AG20443 (cell line): ENCODE results near the gene P2RY8.
"Not testable (repeated sequence)": the region's sequence is repeated elsewhere in the genome, so short reads cannot be mapped to it uniquely, and the experiment has no call there.

ENCODE experiments used
- DNase-seq: peaks from one replicate; pipeline ENCODE4 v3.0.0; 2012; ENCODE audit warnings: low spot score, mixed read lengths

Gene P2RY8

DNA sequence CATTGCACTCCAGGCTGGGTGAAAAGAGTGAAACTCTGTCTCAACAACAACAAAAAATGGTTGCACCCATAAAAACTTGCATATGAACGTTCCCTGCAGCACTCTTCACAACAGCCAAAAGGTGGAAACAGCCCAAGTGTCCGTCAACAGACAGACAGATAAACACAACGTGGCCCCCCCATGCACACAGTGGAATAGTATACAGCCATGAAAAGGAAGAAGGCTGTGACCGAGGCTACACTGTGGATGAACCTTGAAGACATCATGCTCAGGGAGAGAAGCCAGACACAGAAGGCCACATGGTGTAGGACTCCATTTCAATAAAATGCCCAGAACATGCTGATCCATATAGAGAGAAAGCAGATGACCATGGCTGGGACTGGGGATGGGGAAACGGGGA is 50.8 kb downstream of the P2RY8 start:
- no peak for DNase-seq

GRCh38 chrX:1485033-1485432 is 52.0 kb downstream of the P2RY8 start:
- DNase-seq = no peak

GRCh38 chrX:1484638-1485019 is 52.4 kb downstream of the P2RY8 start:
- DNase-seq = no peak

DNA sequence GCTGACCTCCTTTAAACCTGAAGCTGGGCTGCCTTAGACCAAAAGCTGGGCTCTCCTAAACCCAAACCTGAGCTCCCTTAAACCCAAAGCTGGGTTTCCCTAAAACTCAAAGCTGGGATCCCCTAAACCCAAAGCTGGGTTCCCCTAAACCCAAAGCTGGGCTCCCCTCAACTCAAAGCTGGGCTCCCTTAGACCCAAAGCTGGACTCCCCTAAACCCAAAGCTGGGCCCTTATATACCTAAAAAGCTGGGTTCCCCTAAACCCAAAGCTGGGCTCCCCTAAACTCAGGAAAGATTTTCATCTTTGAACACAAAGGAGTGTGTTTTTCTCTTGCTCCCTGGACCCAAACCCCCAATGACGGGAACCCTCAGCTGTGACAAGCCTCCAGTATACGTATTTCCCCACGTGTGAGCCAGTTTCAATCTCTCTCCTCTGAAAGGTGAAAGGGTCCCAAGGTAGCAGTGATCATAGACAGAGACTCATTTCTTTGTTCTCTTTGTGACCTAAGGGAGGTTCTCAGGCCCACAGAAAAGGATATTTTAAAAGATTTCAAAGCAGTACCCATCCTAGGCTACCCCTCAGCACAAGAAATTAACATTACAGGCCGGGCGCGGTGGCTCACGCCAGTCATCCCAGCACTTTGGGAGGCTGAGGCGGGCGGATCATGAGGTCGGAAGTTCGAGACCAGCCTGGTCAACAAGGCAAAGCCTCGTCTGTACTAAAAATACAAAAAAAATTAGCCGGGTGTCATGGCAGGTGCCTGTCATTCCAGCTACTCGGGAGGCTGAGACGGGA is 52.9 kb downstream of the P2RY8 start:
- DNase-seq = no peak

DNA sequence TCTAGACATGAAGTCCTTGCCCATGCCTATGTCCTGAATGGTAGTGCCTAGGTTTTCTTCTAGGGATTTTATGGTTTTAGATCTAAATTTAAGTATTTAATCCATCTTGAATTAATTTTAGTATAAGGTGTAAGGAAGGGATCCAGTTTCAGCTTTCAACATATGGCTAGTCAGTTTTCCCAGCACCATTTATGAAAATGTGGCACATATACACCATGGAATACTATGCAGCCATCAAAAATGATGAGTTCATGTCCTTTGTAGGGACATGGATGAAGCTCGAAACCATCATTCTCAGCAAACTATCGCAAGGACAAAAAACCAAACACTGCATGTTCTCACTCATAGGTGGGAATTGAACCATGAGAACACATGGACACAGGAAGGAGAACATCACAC is 54.5 kb downstream of the P2RY8 start:
- DNase-seq = not testable (repeated sequence)

DNA sequence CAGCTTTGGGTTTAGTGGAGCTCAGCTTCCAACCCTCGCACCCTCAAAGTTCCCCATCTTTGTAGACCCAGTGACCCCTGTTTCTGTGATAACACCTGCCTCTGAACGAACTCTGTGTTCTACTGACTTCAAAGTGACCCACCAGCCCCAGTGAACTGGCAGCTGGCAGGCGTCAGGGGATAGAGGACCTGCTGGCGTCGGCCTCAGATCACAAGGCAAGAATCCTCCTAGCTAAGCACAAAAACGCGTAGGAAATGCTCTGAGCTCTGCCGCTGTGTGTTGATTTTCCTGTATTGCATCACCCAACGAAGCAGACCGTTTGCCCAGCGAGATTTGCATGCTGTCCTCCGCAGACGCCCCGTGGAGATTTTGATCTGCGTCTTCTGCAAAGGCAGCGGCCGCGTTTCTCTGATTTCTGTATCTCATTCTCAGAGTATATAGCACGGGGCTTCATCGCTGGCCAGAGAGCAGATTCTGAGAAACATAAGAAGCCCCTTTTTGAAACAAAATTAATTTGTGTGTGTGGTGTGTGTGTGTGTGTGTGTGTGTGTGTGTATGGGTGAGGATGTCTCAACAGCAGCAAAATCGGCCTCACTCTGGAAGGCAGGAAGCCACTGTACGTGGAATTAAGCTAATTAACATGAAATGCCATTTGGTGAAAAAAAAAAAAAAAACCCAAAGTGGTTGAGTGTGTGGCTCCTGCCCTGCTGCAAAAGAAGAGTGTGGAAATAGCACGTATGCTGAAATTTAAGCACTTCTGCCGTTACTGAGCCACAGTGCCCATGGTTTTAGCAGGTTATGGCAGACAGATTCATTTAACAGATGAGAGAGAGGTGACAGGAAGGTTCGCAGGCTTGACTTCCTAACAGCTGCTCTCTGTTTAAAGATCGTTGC is 55.1 kb downstream of the P2RY8 start:
- DNase-seq = peak; percentile 84

DNA sequence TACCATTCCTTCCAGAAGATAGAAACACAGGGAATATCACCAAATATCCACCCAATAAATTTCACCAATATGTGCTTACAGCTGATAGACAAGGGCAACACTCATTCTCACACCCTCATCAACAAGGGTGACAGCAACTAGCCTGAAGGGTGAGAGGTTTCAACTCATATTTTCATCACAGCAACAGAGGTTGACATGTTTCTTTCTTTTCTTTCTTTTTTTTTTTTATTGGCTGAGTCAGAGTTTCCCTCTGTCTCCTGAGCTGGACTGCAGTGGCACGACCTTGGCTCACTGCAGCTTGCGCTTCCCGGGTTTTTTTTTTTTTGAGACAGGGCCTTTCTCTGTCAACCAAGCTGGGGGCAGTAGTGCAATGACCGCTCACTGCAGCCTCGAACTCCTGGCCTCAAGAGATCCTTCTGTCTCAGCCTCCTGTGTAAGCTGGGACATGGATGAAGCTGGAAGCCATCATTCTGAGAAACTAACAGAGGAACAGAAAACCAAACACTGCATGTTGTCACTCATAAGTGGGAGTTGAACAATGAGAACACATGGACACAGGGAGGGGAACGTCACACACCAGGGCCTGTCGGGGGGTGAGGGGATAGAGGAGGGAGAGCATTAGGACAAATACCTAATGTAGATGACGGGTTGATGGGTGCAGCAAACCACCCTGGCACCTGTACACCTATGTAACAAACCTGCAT is 56.8 kb downstream of the P2RY8 start:
- no peak for DNase-seq

GRCh38 chrX:1477801-1478458 is 59.1 kb downstream of the P2RY8 start:
- no peak for DNase-seq

GRCh38 chrX:1477229-1477628 is 59.8 kb downstream of the P2RY8 start:
- no peak for DNase-seq

- DNase-seq = no peak
Observed at GRCh38 chrX:1476682-1477081, 60.3 kb downstream of the P2RY8 start.

DNA sequence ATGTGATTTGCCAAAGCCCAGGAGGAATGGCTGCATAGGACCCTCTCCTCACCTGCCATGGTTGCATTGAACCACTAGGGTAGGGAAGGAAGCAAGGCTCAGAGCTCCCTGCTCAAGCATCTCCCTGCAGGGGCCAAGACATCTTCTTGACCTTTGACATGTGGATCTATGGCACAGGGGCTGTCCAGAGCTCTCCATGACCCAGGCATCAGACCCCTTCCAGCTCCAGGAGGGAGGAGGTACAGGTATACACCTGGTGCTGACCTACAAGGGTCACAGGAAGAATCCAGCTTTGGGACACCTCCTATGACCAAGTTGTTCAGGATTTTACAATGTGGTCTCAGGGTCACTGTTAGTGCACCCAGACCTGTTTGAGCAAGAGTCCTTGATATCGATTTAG is 61.1 kb downstream of the P2RY8 start:
- DNase-seq = no peak

GRCh38 chrX:1475481-1475880 is 61.5 kb downstream of the P2RY8 start:
- DNase-seq = no peak

DNA sequence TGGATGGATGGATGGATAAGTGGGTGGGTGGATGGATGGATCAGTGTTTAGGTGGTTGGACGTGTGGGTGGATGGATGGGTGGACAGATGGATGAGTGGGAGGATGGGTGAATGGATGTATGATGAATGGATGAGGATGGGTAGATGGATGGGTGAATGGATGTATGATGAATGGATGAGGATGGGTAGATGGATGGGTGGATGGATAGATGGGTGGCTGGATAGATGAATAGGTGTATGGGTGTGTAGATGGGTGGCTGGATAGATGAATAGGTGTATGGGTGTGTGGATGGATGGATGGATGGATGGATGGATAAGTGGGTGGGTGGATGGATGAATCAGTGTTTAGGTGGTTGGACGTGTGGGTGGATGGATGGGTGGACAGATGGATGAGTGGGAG is 62.4 kb downstream of the P2RY8 start:
- DNase-seq = not testable (repeated sequence)

DNA sequence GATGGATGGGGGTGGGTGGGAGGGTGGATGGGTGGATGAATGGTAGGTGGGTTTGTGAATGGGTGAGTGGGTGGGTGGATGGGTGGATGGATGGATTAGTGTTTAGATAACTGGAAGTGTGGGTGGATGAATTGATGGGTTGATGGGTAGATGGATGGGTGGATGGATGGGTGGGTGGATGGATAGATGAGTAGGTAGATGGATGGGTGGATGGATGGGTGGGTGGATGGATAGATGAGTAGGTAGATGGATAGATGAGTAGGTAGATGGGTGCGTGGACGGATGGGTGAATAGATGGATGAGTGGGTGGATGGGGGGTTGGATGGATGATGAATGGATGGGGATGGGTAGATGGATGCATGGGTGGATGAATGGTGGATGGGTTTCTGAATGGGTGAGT is 64.0 kb downstream of the P2RY8 start:
- no peak for DNase-seq

GRCh38 chrX:1468250-1468772 is 68.7 kb downstream of the P2RY8 start:
- DNase-seq = peak; percentile 75

DNA sequence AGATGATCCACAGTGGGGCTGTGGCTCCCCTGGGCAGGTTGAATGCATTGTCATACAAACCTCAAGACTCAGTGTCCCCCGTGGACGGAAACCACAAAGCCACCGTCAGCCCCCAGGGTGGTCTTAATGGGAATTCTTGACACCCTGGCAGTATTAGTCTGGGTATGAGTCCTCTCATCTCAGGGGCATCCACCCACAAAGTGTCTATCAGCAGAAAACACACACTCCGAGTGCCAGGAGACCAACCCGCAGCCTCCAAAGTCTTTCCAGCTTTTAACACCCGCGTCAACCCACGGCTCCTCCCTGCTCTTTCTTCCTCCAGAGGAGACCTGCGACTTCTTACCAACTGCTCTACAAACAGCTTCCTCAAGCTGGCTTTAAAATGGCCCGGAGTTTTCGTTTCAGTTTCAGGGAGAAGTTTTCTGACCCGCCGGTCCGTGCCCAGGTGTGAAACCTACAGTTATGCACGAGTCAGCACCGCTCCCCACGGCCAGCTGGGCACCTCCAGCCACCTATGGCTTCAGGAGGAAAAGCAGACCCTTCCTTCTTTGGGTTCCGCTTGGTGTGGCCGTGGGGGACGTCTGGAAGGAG is 69.9 kb downstream of the P2RY8 start:
- DNase-seq = no peak

DNA sequence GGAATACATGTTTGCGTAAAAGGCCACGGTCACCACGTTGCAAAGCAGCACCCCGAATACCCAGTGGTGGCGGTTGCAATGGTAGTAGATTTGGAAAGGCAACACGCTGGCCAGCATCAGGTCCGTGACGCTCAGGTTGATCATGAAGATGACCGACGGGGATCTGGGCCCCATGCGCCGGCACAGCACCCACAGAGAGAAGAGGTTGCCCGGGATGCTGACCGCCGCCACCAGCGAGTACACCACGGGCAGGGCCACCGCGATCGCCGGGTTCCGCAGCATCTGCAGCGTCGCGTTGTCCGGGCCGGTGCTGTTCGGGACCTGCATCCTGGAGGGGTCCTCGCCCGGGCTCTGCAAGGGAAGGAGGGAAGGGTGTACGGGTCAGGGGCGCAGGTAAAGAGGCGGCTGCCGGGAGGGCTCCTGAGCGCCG is 70.7 kb downstream of the P2RY8 start:
- DNase-seq = no peak

DNA sequence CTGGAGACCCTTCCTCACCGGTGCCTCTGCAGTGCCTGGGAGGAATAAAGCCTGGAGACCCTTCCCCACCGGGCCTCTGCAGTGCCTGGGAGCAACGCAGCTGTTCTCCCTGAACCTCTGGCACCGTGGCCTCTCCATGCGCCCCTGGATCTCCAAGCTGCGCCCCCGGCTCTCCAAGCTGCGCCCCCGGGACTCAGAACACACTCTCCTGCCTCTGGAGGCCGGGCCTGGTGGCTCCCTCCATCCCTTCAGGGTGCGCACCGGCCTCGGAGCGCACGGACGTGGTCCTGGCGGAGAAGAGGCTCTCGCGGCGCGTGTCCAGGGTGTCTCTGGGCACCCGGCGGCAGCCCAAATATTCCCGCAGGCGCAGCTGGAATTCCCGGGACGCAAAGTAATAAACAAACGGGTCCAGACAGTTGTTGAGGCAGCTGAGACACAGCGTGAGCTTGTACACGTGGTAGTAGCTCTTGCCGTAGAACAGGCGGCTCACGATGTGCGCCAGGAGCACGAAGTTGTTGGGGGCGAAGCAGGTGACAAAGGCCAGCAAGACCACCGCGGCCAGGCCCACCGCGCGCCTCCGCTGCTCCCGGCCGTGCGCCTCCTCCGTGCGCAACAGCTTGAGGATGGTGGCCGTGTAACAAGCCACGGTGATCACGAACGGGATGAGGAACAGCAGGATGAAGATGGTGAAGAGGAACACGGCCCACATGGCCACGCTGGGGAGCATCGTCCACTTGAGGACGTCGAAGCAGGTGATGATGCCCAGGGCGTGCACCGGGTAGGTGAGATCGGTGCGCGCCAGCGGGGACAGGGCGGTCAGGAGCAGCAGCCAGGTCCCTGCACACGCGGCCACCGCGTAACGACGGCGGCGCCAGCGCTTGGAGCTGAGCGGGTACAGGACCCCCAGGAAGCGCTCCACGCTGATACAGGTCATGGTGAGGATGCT is 71.4 kb downstream of the P2RY8 start:
- no peak for DNase-seq

DNA sequence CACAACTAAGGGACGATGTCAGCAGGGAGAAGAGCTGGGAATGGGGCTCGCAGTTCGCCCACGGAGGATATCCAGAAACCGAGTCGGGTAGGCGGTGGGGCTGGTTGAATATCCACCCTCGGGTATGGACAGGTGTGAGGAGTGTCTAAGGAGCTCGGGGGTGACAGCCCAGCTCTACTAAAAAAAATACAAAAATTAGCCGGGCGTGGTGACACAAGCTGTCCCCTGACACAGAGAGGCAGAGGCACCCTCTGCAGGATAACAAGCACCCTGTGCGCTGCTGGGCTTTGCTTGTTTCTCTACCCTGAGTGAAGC is 72.1 kb downstream of the P2RY8 start:
- no peak for DNase-seq
